Esophagus squamous epithelium (tissue), 5 donors: ENCODE results near the gene LCMT1. TPM values are rescaled to one million over a fixed set of nuclear protein-coding genes. Genes with fewer than 3 reads are reported as not detected.

Experiments
- DNase-seq: peaks from one replicate; lab custom pipeline; 2025; lab: John Stamatoyannopoulos, UW
- H3K27ac ChIP-seq, 4 donors: fragments of 200-600 bp; sonication (generic); one replicate each; pipeline ENCODE4 v1.5.1; 2016 to 2019; ENCODE audit warnings: mild to moderate bottlenecking in 1 of 4
- H3K27me3 ChIP-seq, 4 donors: fragments of 200-600 bp; sonication (generic); 1 replicate in 3 of 4; 2 replicates in 1 of 4; pipeline versions ENCODE4 v1.5.1 to v1.6.0; 2017 to 2021; ENCODE audit warnings: antibody characterized with exemption in 1 of 4
- H3K36me3 ChIP-seq, 3 donors: fragments of 200-600 bp; sonication (generic); one replicate each; pipeline ENCODE4 v1.5.1; 2016 to 2019
- H3K4me1 ChIP-seq, 3 donors: fragments of 200-600 bp; sonication (generic); one replicate each; pipeline ENCODE4 v1.5.1; 2017 to 2019
- H3K4me3 ChIP-seq, 4 donors: fragments of 200-600 bp; sonication (generic); 1 replicate in 3 of 4; 2 replicates in 1 of 4; pipeline ENCODE4 v1.5.1; 2016 to 2019; ENCODE audit warnings: mild to moderate bottlenecking in 2 of 4, moderate library complexity in 1 of 4
- H3K9me3 ChIP-seq, 3 donors: fragments of 200-600 bp; sonication (generic); one replicate each; pipeline ENCODE4 v1.5.1; 2016 to 2019
- CTCF ChIP-seq, 6 experiments: fragments of 450-650 bp in 4 of 6; fragments of 200-600 bp in 2 of 6; sonication (generic) in 2 of 6; IDR thresholded peaks; one replicate each; pipeline ENCODE4 v1.5.1; 2016 to 2019; ENCODE audit warnings: antibody characterized with exemption in 6 of 6, mild to moderate bottlenecking in 4 of 6, moderate library complexity in 4 of 6
- POLR2A ChIP-seq, 4 donors: fragments of 450-650 bp; IDR thresholded peaks; one replicate each; pipeline ENCODE4 v1.6.1; 2017; ENCODE audit warnings: antibody characterized with exemption in 4 of 4, mild to moderate bottlenecking in 4 of 4, moderate library complexity in 3 of 4
- WGBS, 2 donors: methylation state at CpG; one replicate each; pipeline ENCODE4 v1.1.5; 2018; 5-methylcytosine and 5-hydroxymethylcytosine counted together
- intact Hi-C: fragments of 100-400 bp; cut with DNase I; formaldehyde crosslinking; loops from one replicate; pipeline ENCODE4 v1.15.0; 2022
- total RNA-seq, 4 donors: library from RNA; depleted of rRNA; stranded (reverse); fragments of >200 nt; gene quantifications; one replicate each; pipeline ENCODE4 v1.1.0, GENCODE V29; 2016
- donor health status: DM: yes; HTN: yes; CAD: no.

Gene LCMT1
- total RNA-seq, 4 donors from 2014 or later: 20.4 to 35.5 (median 22.6) TPM

DNA sequence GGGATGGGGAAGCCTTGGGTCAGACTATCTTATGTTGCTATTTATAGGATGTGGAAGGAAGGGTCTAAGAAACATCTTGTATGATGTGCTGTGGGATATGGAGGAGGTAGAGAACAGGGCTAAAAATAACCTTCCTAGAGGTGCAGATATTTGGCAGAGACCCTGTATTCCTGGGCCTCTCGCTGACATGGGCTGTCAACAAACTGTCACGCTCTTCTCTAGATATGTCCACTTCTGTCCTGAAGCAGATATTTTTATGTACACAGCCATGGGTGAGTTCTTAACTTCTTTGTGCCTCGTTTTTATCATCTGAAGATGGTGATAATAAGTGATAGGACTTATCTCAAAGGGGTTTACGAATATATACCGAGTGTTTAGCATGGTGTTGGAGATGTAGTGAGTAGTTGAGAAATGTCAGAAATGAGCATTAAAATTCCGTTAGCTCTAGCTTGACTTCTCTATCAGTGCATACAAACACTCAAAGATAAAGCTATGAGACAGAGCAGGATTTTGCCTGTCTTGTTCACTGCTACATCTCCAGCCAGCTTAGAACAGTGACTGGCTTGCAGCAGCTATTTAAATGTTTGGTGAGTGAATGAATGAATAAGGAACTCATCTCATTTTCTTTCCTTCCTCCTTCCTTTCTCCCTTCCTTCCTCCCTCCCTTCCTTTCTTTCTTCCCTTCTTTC is 102.3 kb downstream of the LCMT1 start:
- no peaks in the 10 kb centered on the region for H3K36me3 ChIP-seq
- WGBS, 2 donors: 49 to 64% methylated on average over 6 of the region's 6 CpGs
- no peaks in the 10 kb centered on the region for H3K4me1 ChIP-seq
- peaks cover 0 to 6% (median 0%) of the 10 kb centered on the region in 4 donors for H3K27me3 ChIP-seq
- TF ChIP-seq CTCF (IDR thresholded peaks at IDR 0.05) (no peak), POLR2A (IDR thresholded peaks at IDR 0.05) (no peak)
- intact Hi-C loops: no loop called here
- DNase-seq: no peak
- no peaks in the 10 kb centered on the region for H3K9me3 ChIP-seq
- no peak overlapping the region for H3K4me3 ChIP-seq
- no peak overlapping the region for H3K27ac ChIP-seq

GRCh38 chr16:25217112-25217511 is 105.6 kb downstream of the LCMT1 start:
- intact Hi-C loops: no loop called here
- TF ChIP-seq POLR2A (IDR thresholded peaks at IDR 0.05): no peak
- no peak for TF ChIP-seq CTCF (IDR thresholded peaks at IDR 0.05)

GRCh38 chr16:25217921-25218320 is 106.4 kb downstream of the LCMT1 start:
- intact Hi-C loops: no loop called here
- H3K27me3 ChIP-seq: peaks cover 0 to 6% (median 0%) of the 10 kb centered on the region in 4 donors
- H3K9me3 ChIP-seq: no peaks in the 10 kb centered on the region
- 83 to 91% methylated on average over 4 of the region's 4 CpGs for WGBS, 2 donors
- no peak for TF ChIP-seq POLR2A (IDR thresholded peaks at IDR 0.05)
- TF ChIP-seq CTCF (IDR thresholded peaks at IDR 0.05): no peak
- H3K27ac ChIP-seq: no peak overlapping the region
- H3K4me3 ChIP-seq: no peak overlapping the region
- no peaks in the 10 kb centered on the region for H3K36me3 ChIP-seq
- no peaks in the 10 kb centered on the region for H3K4me1 ChIP-seq
- DNase-seq: no peak

More at GRCh38 chr16:25217112-25217511, 105.6 kb downstream of the LCMT1 start:
- no peak overlapping the region for H3K4me3 ChIP-seq
- H3K27me3 ChIP-seq: peaks cover 0 to 6% (median 0%) of the 10 kb centered on the region in 4 donors
- H3K27ac ChIP-seq: no peak overlapping the region
- DNase-seq: no peak
- no peaks in the 10 kb centered on the region for H3K4me1 ChIP-seq
- no peaks in the 10 kb centered on the region for H3K9me3 ChIP-seq
- no peaks in the 10 kb centered on the region for H3K36me3 ChIP-seq
- 66 to 86% methylated on average over 4 to 11 of the region's 17 CpGs for WGBS, 2 donors

GRCh38 chr16:25219070-25219737 is 107.7 kb downstream of the LCMT1 start:
- H3K9me3 ChIP-seq: no peaks in the 10 kb centered on the region
- H3K27me3 ChIP-seq: peaks cover 0 to 6% (median 0%) of the 10 kb centered on the region in 4 donors
- no peak for DNase-seq
- H3K4me1 ChIP-seq: no peaks in the 10 kb centered on the region
- 71 to 74% methylated on average over 3 of the region's 3 CpGs for WGBS, 2 donors
- TF ChIP-seq POLR2A (IDR thresholded peaks at IDR 0.05) (no peak), CTCF (IDR thresholded peaks at IDR 0.05) (no peak)
- H3K4me3 ChIP-seq: no peak overlapping the region
- intact Hi-C loops: no loop called here
- H3K36me3 ChIP-seq: no peaks in the 10 kb centered on the region
- H3K27ac ChIP-seq: no peak overlapping the region

DNA sequence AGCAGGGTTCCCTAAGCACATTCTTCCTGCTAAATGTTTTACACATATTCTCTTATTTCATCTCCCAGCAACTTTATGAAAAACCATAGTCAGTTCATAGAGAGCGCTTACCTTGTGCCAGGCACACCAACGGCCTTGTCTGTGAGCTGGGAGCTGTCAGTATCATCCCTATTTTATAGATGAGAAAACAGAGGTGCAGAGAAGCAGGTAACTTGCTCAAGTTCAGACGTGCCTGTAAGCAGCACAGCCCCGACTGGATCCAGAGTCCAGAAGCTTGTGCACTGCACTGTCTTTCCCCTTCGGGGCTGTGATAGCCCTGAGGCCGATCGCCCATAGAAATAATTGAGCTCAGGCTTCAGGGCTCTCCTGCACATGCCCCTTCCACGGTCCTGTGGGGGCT is 111.4 kb downstream of the LCMT1 start:
- no peaks in the 10 kb centered on the region for H3K27me3 ChIP-seq
- whole genome bisulfite sequencing, 2 donors: 45 to 72% methylated on average over 5 to 8 of the region's 8 CpGs
- H3K9me3 ChIP-seq: no peaks in the 10 kb centered on the region
- H3K36me3 ChIP-seq: no peaks in the 10 kb centered on the region
- intact Hi-C loops: no loop called here
- H3K27ac ChIP-seq: no peak overlapping the region
- H3K4me3 ChIP-seq: no peak overlapping the region
- DNase-seq: no peak
- H3K4me1 ChIP-seq: peaks cover 0 to 7% (median 0%) of the 10 kb centered on the region in 3 donors
- no peak for TF ChIP-seq CTCF (IDR thresholded peaks at IDR 0.05)
- TF ChIP-seq POLR2A (IDR thresholded peaks at IDR 0.05): no peak
